ENCODE measurements around the gene AHCY.
"Not testable (repeated sequence)": the region's sequence is repeated elsewhere in the genome, so short reads cannot be mapped to it uniquely, and the experiment has no call there.

Gene AHCY

DNA sequence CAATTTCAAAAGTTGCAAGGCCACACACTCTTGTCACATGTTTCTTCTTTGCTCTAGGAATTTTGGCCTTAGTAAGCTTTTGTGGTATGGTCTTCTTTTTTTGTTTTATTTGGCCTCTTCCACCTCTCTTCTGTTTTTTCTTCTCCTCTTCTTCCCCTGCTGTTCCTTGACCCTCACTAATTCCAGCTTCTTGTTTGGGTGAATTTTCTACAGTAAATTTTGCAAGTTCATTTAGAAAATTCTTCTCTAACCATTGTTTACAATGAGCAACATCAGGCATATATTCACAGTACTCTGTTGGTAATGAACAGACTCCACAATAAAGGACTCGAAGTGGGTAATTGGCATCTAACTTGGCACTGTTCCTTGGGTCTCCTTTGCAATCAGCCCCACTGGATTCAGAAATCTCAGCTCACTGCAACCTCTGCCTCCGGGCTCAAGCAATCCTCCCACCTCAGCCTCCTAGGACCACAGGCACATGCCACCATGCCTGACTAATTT lies 57.0 kb downstream of the AHCY start:
- no peaks in the 10 kb centered on the region for H3K9me3 ChIP-seq (ENCODE audit: control insufficient read depth in 1 of 2, low read length in 2 of 2)
- no peak overlapping the region for H3K4me3 ChIP-seq (ENCODE audit: low read depth in 1 of 2, low read length in 2 of 2)
- no peaks in the 10 kb centered on the region for H3K4me1 ChIP-seq (ENCODE audit: control insufficient read depth in 1 of 2, insufficient read depth in 2 of 2, low read length in 2 of 2)
- H3K27ac ChIP-seq (ENCODE audit: low read length), result no peak overlapping the region
- no peaks in the 10 kb centered on the region for H3K27me3 ChIP-seq (ENCODE audit: low read depth, low read length)
- H3K36me3 ChIP-seq (ENCODE audit: control insufficient read depth in 1 of 2, insufficient read depth in 2 of 2, low read length in 2 of 2), result no peaks in the 10 kb centered on the region

DNA sequence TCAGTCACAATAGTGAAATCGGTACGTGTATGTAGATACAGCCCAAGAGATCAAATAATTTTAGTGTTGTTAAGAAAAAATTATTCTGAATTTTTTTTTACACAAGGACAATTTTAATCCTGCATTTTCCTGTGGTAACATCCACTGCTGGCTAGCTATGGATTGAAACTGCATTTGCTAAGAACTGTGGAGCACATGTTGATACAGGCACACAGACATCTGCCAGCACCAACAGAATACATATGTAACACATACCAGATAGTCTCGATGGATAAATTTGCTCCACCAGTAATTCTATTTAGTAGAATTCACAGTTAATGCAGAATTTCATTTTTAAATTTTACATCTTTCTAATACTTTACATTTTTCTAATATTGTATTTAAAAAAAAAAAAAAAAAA lies 59.8 kb downstream of the AHCY start:
- no peak overlapping the region for H3K27ac ChIP-seq (ENCODE audit: low read length)
- no peaks in the 10 kb centered on the region for H3K27me3 ChIP-seq (ENCODE audit: low read depth, low read length)
- H3K4me1 ChIP-seq (ENCODE audit: control insufficient read depth in 1 of 2, insufficient read depth in 2 of 2, low read length in 2 of 2), result no peaks in the 10 kb centered on the region
- H3K4me3 ChIP-seq (ENCODE audit: low read depth in 1 of 2, low read length in 2 of 2), result no peak overlapping the region
- H3K9me3 ChIP-seq (ENCODE audit: control insufficient read depth in 1 of 2, low read length in 2 of 2), result peaks cover 3 to 4% of the 10 kb centered on the region in 2 donors
- H3K36me3 ChIP-seq (ENCODE audit: control insufficient read depth in 1 of 2, insufficient read depth in 2 of 2, low read length in 2 of 2), result no peaks in the 10 kb centered on the region

DNA sequence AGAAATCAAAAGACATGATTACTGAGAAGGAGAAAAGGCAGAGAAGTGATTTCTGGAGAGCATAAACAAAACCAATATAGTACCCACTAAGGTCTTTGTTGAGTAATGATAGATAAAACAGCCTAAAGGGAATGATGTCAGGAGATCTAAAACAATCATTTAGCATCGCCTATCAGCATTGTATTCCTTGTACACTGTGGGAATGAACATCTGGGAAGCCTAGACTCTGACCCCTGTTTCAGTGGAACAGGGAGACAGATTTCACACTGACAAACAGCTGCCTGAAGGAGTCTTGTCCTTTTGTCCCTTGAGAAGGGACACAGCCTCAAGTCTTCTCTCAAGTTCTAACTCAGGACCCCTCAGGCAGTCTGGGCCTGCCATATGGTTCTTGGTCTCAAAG lies 60.3 kb downstream of the AHCY start:
- Histone ChIP-seq H3K36me3 (ENCODE audit: control insufficient read depth in 1 of 2, insufficient read depth in 2 of 2, low read length in 2 of 2) (no peaks in the 10 kb centered on the region), H3K4me3 (ENCODE audit: low read depth in 1 of 2, low read length in 2 of 2) (no peak overlapping the region)

DNA sequence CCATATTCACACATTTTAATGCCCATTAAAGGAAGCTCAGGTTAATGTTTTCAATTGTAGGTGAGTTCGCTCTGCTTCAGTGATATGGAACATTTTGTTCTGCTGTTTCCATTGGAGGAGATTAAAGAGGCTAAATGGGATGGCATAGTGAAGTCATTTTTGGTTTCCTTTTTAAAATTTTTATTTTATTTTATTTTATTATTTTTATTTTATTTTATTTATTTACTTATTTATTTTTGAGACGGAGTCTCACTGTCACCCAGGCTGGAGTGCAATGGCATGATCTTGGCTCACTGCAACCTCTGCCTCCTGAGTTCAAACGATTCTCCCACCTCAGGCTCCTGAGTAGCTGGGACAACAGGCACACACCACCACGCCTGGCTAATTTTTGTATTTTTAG lies 61.1 kb downstream of the AHCY start:
- H3K27ac ChIP-seq (ENCODE audit: low read length); H3K4me1 ChIP-seq (ENCODE audit: control insufficient read depth in 1 of 2, insufficient read depth in 2 of 2, low read length in 2 of 2): not testable (repeated sequence)

More for the DNA sequence above, 60.3 kb downstream of the AHCY start:
- Histone ChIP-seq H3K27me3 (ENCODE audit: low read depth, low read length) (no peaks in the 10 kb centered on the region), H3K9me3 (ENCODE audit: control insufficient read depth in 1 of 2, low read length in 2 of 2) (peaks cover 4 to 8% of the 10 kb centered on the region in 2 donors), H3K4me1 (ENCODE audit: control insufficient read depth in 1 of 2, insufficient read depth in 2 of 2, low read length in 2 of 2) (no peaks in the 10 kb centered on the region), H3K27ac (ENCODE audit: low read length) (no peak overlapping the region)

DNA sequence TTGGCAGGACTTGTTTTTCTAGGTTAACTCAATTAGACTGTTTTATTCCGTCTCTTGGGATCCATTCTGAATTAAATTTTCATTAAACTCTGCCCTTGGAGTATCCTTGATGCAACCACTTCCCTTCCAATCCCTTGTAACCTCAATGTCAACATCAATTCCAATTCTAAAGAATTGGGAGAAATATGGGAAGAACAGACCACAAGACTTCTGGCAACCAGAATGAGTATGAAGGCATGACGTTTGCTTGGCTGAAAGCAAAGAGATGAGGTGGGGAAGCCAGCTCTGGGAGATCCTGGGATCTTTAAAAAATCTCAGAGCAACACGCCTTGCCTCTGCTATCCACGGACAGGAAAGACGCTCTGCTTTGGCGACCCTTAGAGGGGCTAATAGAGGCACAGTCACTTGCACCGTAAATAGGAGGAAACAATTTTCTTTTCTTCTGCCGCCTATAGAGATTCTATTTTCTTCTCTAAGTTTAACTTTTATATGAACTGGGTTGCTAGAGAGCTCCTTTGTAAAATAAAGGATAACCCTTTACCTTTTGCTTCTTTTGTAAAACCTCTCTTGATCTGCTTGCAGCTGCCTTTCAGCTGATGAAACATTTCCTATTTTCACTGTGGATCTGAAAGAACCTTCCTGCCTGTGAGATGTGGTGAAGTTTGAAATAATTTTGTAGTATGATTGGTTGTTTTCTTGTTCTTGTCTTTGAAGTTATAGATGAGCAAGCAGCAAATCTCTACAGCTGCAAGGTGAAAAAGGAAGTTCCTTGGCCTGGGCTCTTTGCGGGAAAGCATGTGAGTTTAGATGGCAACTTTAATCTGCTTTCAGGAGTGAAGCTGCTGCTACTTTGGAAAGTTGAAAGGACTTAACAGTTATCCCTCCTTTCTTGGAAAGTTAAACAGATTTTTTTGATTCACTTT lies 62.2 kb downstream of the AHCY start, which contains the start of gene ASIP:
Gene ASIP, plus strand, starts transcription at position 731 of the 923 bp plus-strand sequence. CDS start 18,952 bp downstream, outside the sequence.
- Histone ChIP-seq H3K4me3 (ENCODE audit: low read depth in 1 of 2, low read length in 2 of 2) (no peak within 1 kb of the TSS), H3K27me3 (ENCODE audit: low read depth, low read length) (no peaks in the 10 kb centered on the region), H3K4me1 (ENCODE audit: control insufficient read depth in 1 of 2, insufficient read depth in 2 of 2, low read length in 2 of 2) (no peaks in the 10 kb centered on the region), H3K27ac (ENCODE audit: low read length) (no peak within 1 kb of the TSS), H3K36me3 (ENCODE audit: control insufficient read depth in 1 of 2, insufficient read depth in 2 of 2, low read length in 2 of 2) (no peaks in the 10 kb centered on the region), H3K9me3 (ENCODE audit: control insufficient read depth in 1 of 2, low read length in 2 of 2) (peaks cover 10 to 13% of the 10 kb centered on the region in 2 donors)

More for the DNA sequence above, 61.1 kb downstream of the AHCY start:
- not testable (repeated sequence) for H3K27me3 ChIP-seq (ENCODE audit: low read depth, low read length); H3K9me3 ChIP-seq (ENCODE audit: control insufficient read depth in 1 of 2, low read length in 2 of 2); H3K4me3 ChIP-seq (ENCODE audit: low read depth in 1 of 2, low read length in 2 of 2); H3K36me3 ChIP-seq (ENCODE audit: control insufficient read depth in 1 of 2, insufficient read depth in 2 of 2, low read length in 2 of 2)

DNA sequence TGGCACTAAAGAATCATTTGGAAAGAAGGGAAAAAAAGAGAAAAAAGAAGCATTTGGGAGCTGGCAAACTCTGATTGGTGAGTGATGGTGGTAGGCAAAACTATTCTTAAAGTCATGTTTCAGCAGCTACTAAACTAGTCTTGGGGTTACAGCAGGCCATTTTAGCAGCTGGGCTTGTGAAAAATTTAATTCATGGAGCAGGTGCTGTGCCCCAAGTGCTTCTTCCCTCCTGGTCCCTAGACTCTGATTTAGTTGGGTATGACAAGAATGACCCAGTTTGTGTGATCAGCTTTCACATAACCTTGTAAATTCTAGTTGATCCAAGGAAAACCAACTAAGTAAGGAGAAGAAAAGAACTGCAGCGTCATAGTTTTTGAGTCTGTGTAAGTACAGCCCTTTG lies 63.0 kb downstream of the AHCY start:
- H3K36me3 ChIP-seq (ENCODE audit: control insufficient read depth in 1 of 2, insufficient read depth in 2 of 2, low read length in 2 of 2), result no peaks in the 10 kb centered on the region
- H3K4me3 ChIP-seq (ENCODE audit: low read depth in 1 of 2, low read length in 2 of 2), result no peak overlapping the region
- H3K9me3 ChIP-seq (ENCODE audit: control insufficient read depth in 1 of 2, low read length in 2 of 2), result peaks cover 10 to 13% of the 10 kb centered on the region in 2 donors
- no peaks in the 10 kb centered on the region for H3K27me3 ChIP-seq (ENCODE audit: low read depth, low read length)
- no peak overlapping the region for H3K27ac ChIP-seq (ENCODE audit: low read length)
- no peaks in the 10 kb centered on the region for H3K4me1 ChIP-seq (ENCODE audit: control insufficient read depth in 1 of 2, insufficient read depth in 2 of 2, low read length in 2 of 2)

DNA sequence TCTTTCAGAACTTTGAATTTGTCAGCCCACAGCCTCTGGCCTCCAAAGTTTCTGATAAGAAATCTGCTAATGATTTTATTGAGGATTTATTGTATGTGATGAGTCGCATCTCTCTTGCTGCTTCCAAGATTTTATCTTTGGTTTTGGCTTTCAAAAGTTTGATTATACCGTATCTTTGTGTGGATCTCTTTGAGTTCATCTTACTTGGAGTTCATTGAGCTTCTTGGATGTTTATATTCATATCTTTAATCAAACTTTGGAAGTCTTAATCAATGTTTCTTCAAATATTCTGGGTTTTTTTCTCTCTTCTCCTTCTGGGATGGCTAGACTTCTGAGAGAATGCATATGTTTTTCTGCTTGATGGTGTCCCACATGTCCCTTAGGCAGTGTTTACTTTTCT lies 65.2 kb downstream of the AHCY start:
- Histone ChIP-seq H3K4me1 (ENCODE audit: control insufficient read depth in 1 of 2, insufficient read depth in 2 of 2, low read length in 2 of 2) (no peaks in the 10 kb centered on the region), H3K4me3 (ENCODE audit: low read depth in 1 of 2, low read length in 2 of 2) (no peak overlapping the region), H3K27me3 (ENCODE audit: low read depth, low read length) (no peaks in the 10 kb centered on the region), H3K36me3 (ENCODE audit: control insufficient read depth in 1 of 2, insufficient read depth in 2 of 2, low read length in 2 of 2) (no peaks in the 10 kb centered on the region), H3K27ac (ENCODE audit: low read length) (no peak overlapping the region), H3K9me3 (ENCODE audit: control insufficient read depth in 1 of 2, low read length in 2 of 2) (peaks cover 10 to 13% of the 10 kb centered on the region in 2 donors)

DNA sequence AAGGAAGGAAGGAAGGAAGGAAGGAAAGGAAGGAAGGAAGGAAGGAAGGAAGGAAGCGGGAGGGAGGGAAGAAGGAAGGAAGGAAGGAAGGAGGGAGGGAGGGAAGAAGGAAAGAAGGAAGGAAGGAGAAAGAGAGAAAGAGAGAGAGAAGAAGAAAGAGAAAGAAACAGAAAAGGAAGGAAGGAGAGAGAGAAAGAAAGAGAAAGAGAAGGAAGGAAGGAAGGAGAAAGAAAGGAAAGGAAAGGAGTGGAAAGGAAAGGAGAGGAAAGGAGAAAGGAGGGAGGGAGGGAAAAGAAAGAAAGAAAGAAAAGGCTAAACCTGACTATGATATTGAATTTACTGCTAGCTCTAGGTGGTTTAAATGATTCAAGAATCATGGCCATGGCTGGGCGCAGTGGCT lies 67.3 kb downstream of the AHCY start:
- Histone ChIP-seq H3K27me3 (ENCODE audit: low read depth, low read length) (no peaks in the 10 kb centered on the region), H3K36me3 (ENCODE audit: control insufficient read depth in 1 of 2, insufficient read depth in 2 of 2, low read length in 2 of 2) (no peaks in the 10 kb centered on the region), H3K27ac (ENCODE audit: low read length) (no peak overlapping the region), H3K4me3 (ENCODE audit: low read depth in 1 of 2, low read length in 2 of 2) (no peak overlapping the region), H3K4me1 (ENCODE audit: control insufficient read depth in 1 of 2, insufficient read depth in 2 of 2, low read length in 2 of 2) (no peaks in the 10 kb centered on the region), H3K9me3 (ENCODE audit: control insufficient read depth in 1 of 2, low read length in 2 of 2) (peaks cover 13 to 15% of the 10 kb centered on the region in 2 donors)

DNA sequence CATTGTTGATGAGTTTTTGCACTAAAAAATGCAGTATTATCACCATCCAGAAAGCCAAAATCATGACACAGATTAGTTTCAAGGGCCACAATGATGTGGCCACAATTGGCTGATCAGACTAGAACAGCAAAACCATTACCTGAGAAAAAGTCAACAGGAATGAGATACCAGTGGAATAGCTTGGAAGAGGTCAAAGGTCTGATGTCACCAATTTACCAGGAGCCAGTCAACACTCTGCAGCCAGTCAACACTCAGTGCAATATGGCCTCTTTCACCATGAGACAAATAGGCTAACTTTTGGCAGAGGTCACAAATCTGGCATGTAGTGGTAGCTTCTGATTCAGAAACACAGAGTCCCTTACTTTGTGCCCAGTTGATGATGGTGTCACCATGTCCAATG lies 69.5 kb downstream of the AHCY start:
- H3K4me1 ChIP-seq (ENCODE audit: control insufficient read depth in 1 of 2, insufficient read depth in 2 of 2, low read length in 2 of 2), result no peaks in the 10 kb centered on the region
- H3K27ac ChIP-seq (ENCODE audit: low read length), result no peak overlapping the region
- no peak overlapping the region for H3K4me3 ChIP-seq (ENCODE audit: low read depth in 1 of 2, low read length in 2 of 2)
- peaks cover 12 to 14% of the 10 kb centered on the region in 2 donors for H3K9me3 ChIP-seq (ENCODE audit: control insufficient read depth in 1 of 2, low read length in 2 of 2)
- H3K27me3 ChIP-seq (ENCODE audit: low read depth, low read length), result no peaks in the 10 kb centered on the region
- H3K36me3 ChIP-seq (ENCODE audit: control insufficient read depth in 1 of 2, insufficient read depth in 2 of 2, low read length in 2 of 2), result no peaks in the 10 kb centered on the region

DNA sequence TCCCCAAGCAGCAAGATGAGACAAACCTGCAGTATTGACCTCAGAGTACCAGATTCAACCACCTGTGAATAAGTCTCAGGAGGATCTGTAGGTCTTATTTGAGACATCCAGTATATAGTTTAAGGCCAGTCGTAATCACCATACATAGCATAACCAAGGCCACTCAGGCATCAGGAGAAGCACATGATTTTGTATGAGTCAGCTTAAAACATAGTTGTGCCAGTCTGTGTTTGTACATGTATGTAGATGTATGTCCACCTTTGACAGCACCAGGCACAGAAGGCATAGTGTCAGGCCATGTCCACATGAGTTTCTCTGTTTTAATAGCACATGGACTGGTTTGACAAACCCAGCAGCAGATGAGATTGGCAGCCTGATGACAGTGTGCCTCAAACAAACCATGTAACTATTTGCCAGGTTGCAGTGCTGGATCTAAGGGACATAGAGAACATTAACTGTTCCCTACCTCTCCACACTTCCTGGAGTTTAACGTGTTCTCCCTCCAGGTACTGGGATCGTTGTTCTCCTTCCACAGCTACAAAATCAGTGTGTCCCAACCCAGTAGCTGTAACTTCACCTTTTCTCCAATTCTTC lies 70.6 kb downstream of the AHCY start:
- Histone ChIP-seq H3K4me1 (ENCODE audit: control insufficient read depth in 1 of 2, insufficient read depth in 2 of 2, low read length in 2 of 2) (no peaks in the 10 kb centered on the region), H3K27me3 (ENCODE audit: low read depth, low read length) (no peaks in the 10 kb centered on the region), H3K36me3 (ENCODE audit: control insufficient read depth in 1 of 2, insufficient read depth in 2 of 2, low read length in 2 of 2) (no peaks in the 10 kb centered on the region), H3K9me3 (ENCODE audit: control insufficient read depth in 1 of 2, low read length in 2 of 2) (peaks cover 6 to 9% of the 10 kb centered on the region in 2 donors), H3K4me3 (ENCODE audit: low read depth in 1 of 2, low read length in 2 of 2) (no peak overlapping the region), H3K27ac (ENCODE audit: low read length) (no peak overlapping the region)

DNA sequence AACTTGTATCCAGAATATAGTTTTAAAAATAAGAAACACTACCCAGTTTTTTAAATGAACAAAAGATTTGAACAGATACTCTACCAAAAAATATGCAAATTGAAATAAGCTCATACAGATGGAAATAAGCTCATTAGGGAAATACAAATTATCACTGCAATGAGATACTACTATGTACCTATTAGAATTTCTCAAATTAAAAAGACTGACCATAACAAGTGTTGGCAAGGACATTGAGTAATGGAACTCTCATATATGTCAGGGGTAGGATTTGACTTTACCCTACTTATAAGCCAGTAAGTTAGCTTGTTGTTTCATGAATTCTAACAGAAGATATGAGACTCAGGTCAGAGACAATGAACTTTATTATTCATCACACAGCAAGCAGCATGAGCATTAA lies 71.5 kb downstream of the AHCY start:
- Histone ChIP-seq H3K27me3 (ENCODE audit: low read depth, low read length) (no peaks in the 10 kb centered on the region), H3K27ac (ENCODE audit: low read length) (no peak overlapping the region), H3K4me1 (ENCODE audit: control insufficient read depth in 1 of 2, insufficient read depth in 2 of 2, low read length in 2 of 2) (no peaks in the 10 kb centered on the region), H3K4me3 (ENCODE audit: low read depth in 1 of 2, low read length in 2 of 2) (no peak overlapping the region), H3K36me3 (ENCODE audit: control insufficient read depth in 1 of 2, insufficient read depth in 2 of 2, low read length in 2 of 2) (no peaks in the 10 kb centered on the region), H3K9me3 (ENCODE audit: control insufficient read depth in 1 of 2, low read length in 2 of 2) (peaks cover under 1 to 5% of the 10 kb centered on the region in 2 donors)
